Lower leg skin (tissue), 3 donors: ENCODE results near the gene MAP1LC3A.

ENCODE experiments used
- POLR2A ChIP-seq, 2 donors: fragments of 450-650 bp; IDR thresholded peaks; one replicate each; pipeline ENCODE4 v1.6.1; 2016 to 2017; ENCODE audit warnings: antibody characterized with exemption in 2 of 2, mild to moderate bottlenecking in 1 of 2, moderate library complexity in 1 of 2
- TF ChIP-seq, protein P1 (sequence below), 3 donors: fragments of 450-650 bp; IDR thresholded peaks; one replicate each; pipeline ENCODE4 v1.5.1; 2016; ENCODE audit warnings: antibody characterized with exemption in 3 of 3, mild to moderate bottlenecking in 3 of 3, moderate library complexity in 2 of 3

DNA sequence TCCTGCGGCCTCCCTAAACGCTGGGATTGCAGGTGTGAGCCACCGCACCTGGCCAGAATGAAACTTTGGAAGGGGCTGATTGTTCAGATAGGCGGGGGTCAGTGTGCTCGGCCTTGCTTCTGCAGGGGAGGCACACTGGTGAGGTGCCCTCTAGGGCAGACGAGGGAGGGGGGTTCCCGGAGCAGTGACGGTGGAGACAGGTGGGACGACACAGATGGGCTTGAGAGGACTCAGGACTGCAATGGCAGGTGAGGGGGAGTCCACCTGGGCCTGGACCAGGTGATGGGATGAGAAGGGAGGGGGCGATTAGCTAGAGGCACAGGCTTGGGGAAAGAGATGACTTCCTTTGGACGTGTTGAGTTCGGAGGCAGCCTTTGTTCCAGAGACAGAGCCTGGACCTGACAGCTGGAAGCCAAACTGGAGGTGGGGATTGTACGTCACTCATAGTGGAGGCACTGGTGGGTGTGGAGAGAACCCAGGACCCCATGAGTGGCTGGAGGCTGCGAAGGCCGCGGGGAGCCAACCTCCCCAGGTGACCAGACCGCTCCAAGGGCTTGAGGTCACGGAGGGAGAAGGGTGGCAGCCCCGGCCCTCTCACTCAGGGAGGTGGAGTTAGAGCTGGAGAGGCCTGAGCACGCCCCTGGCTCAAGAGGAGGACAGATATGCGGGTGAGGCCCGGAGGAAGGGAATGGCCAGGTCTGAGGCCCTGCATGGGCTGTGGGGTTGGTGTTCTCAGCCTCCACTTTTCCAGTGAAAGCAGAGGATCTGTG lies 10.5 kb upstream of the MAP1LC3A start:
- TF ChIP-seq, protein P1, sequence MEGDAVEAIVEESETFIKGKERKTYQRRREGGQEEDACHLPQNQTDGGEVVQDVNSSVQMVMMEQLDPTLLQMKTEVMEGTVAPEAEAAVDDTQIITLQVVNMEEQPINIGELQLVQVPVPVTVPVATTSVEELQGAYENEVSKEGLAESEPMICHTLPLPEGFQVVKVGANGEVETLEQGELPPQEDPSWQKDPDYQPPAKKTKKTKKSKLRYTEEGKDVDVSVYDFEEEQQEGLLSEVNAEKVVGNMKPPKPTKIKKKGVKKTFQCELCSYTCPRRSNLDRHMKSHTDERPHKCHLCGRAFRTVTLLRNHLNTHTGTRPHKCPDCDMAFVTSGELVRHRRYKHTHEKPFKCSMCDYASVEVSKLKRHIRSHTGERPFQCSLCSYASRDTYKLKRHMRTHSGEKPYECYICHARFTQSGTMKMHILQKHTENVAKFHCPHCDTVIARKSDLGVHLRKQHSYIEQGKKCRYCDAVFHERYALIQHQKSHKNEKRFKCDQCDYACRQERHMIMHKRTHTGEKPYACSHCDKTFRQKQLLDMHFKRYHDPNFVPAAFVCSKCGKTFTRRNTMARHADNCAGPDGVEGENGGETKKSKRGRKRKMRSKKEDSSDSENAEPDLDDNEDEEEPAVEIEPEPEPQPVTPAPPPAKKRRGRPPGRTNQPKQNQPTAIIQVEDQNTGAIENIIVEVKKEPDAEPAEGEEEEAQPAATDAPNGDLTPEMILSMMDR (IDR thresholded peaks at IDR 0.05) = no peak
- no peak for TF ChIP-seq POLR2A (IDR thresholded peaks at IDR 0.05)
